Measurements from ENCODE around the gene P2RX3. TPM values are rescaled to one million over a fixed set of nuclear protein-coding genes. Genes with fewer than 3 reads are reported as not detected.

Gene P2RX3
- total RNA-seq, 1 experiment from 2014 or later, result 0.15 TPM

GRCh38 chr11:57347336-57347735, 9.2 kb downstream of the P2RX3 start:
- Histone ChIP-seq H2BK20ac (ENCODE audit: low read depth, low read length, poor library complexity, severe bottlenecking) (no peak overlapping the region), H4K8ac (replicated peaks; ENCODE audit: insufficient read length, low read depth, low read length) (no peak overlapping the region), H3K23me2 (ENCODE audit: insufficient read length, low read depth, low read length, poor library complexity, severe bottlenecking) (peaks cover 5% of the 10 kb centered on the region), H2BK5ac (ENCODE audit: insufficient read length, low read length) (no peak overlapping the region), H3K23ac (ENCODE audit: insufficient read length, low read depth, low read length) (no peak overlapping the region), H4K20me1 (ENCODE audit: control insufficient read depth, insufficient read depth, insufficient read length) (no peaks in the 10 kb centered on the region), H3T11ph (ENCODE audit: low read length) (no peak overlapping the region), H3K79me1 (ENCODE audit: insufficient read depth, low read depth, low read length, poor library complexity, severe bottlenecking) (no peaks in the 10 kb centered on the region), H2AK5ac (ENCODE audit: insufficient read length, low read length) (no peak overlapping the region), H2BK12ac (ENCODE audit: insufficient read length, low read depth, low read length) (no peak overlapping the region), H3K56ac (ENCODE audit: insufficient read length, low read depth, low read length) (no peak overlapping the region), H4K91ac (ENCODE audit: insufficient read length, low read depth, low read length) (no peak overlapping the region), H3K9me3 (ENCODE audit: control insufficient read depth, low read depth, low read length) (no peaks in the 10 kb centered on the region), H3K79me2 (ENCODE audit: insufficient read depth, low read length) (no peaks in the 10 kb centered on the region), H2BK120ac (ENCODE audit: low read depth, low read length, poor library complexity, severe bottlenecking) (no peak overlapping the region), H3K4me1 (ENCODE audit: insufficient read depth, low read length) (no peaks in the 10 kb centered on the region), H2AFZ (ENCODE audit: low read length) (no peak overlapping the region), H3K4me2 (ENCODE audit: insufficient read depth, insufficient read length, low read length) (no peak overlapping the region), H3K27me3 (ENCODE audit: insufficient read depth, low read length) (no peaks in the 10 kb centered on the region), H3K27ac (ENCODE audit: insufficient read length, low read depth, low read length) (no peak overlapping the region), H3K18ac (ENCODE audit: insufficient read length, low read depth, low read length) (no peak overlapping the region), H4K5ac (ENCODE audit: insufficient read length, low read depth, low read length) (no peak overlapping the region), H3K14ac (ENCODE audit: insufficient read depth, low read length) (no peak overlapping the region), H3K9ac (ENCODE audit: extremely low read depth, insufficient read length, low read length) (no peak overlapping the region), H2BK15ac (ENCODE audit: low read depth, low read length) (no peak overlapping the region), H3K4ac (ENCODE audit: low read depth, low read length) (no peak overlapping the region)
- no peak for DNase-seq
- Mint-ChIP-seq H3K4me1 (peaks cover 28 to 43% of the 10 kb centered on the region in 2 experiments), H3K36me3 (ENCODE audit: insufficient read depth in 1 of 3, low read depth in 3 of 3) (peaks cover 0 to 5% (median 0%) of the 10 kb centered on the region in 3 experiments; a peak in 2 of 7 replicates), H3K27me3 (ENCODE audit: low read depth) (peaks cover 33% of the 10 kb centered on the region), H3K9me3 (peaks cover 3 to 8% of the 10 kb centered on the region in 2 experiments; a peak in 4 of 5 replicates), H3K4me3 (no peak overlapping the region), H3K27ac (no peak overlapping the region; a peak in 1 of 7 replicates)
- no peak for TF ChIP-seq CTCF (conservative IDR thresholded peaks at IDR 0.05)
- no CpG with 5 or more reads among the region's 9 CpGs for WGBS (ENCODE audit: extremely low coverage, insufficient read length, low lambda C conversion rate)

Data from H9 (cell line).